CD4-positive, alpha-beta T cell treated with Interleukin-17A for 4 hours (primary cell): ENCODE measurements around the gene CLN5.

Source experiments
- DNase-seq: peaks from one replicate; pipeline ENCODE4 v3.0.0-alpha.2; 2020; ENCODE audit warnings: mixed read lengths

CLN5 gene

GRCh38 chr13:77022341-77022740 is 30.5 kb downstream of the CLN5 start:
- no peak for DNase-seq

GRCh38 chr13:77026255-77026860 is 34.5 kb downstream of the CLN5 start:
- DNase-seq, result peak; percentile 87

- peak; percentile 92 for DNase-seq
Observed at GRCh38 chr13:77026861-77027621, 35.2 kb downstream of the CLN5 start, which contains the start of gene FBXL3. FBXL3 (minus strand) TSS chr13:77027159; CDS start chr13:77021860, 5,299 bp downstream.

DNA sequence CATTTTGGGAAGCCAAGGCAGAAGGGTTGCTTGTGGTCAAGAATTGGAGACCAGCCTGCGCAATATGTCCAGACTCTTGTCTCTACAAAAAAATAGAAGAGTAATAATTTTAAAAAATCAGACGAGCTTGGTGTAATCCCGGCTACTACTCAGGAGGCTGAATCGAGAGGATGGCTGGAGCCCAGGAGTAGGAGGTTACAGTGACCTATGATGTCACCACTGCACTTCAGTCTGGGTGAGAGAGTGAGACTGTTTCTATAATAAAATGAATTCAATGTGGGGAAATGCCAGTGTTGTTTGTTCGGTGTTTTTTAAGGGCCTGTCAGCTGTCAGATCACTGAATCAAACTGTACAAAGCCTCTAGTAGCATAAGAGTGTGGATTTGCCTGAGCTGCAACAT is 36.3 kb downstream of the CLN5 start:
- no peak for DNase-seq

GRCh38 chr13:77029436-77029835 is 37.6 kb downstream of the CLN5 start:
- no peak for DNase-seq

- no peak for DNase-seq
Observed at GRCh38 chr13:77031656-77032243, 39.9 kb downstream of the CLN5 start.

DNA sequence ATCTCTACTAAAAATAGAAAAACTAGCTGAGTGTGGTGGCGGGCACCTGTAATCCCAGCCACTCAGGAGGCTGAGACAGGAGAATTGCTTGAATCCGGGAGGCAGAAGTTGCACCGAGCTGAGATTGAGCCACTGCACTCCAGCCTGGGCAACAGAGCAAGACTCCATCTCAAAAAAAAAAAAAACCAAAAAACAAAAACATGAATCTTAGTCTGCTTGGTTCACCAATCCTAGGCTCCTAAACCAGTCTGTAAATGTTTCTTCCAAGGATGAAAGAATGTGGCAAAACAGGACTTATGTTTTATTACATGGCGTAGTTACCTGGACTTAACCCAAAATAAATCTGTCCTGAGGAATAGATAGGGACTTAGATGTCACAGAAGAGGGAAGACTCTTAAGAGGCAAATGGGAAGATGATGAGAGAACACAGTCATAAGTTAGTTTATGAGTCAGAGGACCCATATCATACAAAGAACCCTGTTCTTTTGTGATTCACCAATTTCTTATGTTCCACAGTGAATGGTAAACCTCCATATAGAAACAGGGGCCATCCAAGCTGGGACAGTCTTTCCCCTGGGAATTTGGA is 41.9 kb downstream of the CLN5 start:
- DNase-seq, result no peak

DNA sequence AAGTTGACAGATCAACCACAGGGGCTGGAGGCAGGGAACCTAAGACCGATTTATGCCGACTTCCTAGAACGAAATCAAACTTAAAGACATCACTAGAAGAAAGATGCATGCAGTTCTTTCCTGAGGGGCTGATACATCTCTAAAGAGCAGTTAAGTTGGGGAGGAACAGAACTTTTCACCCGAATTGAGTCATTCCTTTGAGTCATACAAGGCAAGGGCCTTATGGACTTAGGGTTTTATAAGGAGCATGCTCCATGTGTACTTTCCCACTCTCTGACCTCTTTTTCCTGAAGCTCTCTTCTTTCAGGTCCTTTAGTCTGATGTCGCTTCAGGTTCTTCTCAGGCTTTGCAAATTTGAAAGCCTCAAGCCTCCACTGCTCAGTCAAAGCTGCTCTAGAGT is 43.0 kb downstream of the CLN5 start:
- DNase-seq, result no peak

GRCh38 chr13:77036279-77036678 is 44.4 kb downstream of the CLN5 start:
- DNase-seq, result no peak

GRCh38 chr13:77038907-77039480 is 47.1 kb downstream of the CLN5 start:
- DNase-seq, result no peak

DNA sequence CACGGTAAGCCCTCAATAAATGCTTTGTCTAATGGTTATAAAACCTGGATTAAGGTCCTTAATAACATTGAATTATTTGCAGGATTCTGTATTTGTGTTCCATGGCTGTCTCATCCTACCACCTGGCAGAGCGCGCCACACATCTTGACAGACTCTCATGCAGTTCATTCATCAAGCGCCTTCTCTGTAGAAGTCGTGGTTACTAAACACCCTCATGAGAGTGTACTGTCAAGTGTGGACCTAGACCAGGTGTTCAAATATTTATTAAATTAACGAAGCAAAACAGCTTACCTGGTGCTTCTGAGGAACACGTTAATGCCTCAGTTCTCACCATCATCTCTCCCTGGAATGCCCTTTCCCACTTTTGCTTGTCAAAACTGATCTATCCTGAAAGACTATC is 48.2 kb downstream of the CLN5 start:
- DNase-seq, result no peak

- DNase-seq, result no peak
Observed at GRCh38 chr13:77040835-77041234, 49.0 kb downstream of the CLN5 start.

DNA sequence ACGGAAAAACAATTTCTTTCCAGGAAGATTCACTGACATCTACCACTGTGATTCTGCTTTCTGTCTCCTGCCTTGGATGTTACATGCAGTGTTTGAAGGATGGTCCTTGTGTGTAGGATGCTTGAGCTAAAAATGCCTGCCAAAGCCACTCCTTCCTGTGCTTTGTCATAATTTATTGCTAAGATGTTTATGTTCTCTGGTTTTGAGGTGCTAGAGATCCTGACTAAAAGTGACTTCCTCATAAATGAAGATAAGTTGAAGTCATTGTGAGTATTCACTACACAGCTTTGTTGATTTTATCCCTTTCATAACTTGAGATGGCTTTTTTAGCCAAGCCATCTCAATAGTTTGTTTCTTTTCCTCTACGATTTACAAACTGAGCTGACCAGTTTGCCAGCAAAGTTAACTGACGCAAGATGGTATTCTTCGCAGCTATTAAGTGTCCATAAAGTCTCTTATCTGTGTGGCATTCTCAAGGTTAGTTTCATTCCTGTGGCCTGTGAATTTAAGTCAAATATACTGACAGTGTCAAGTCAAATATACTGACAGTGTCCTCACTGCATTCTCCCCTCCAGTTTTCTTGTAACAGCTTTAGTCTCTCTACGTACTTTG is 50.8 kb downstream of the CLN5 start:
- DNase-seq, result no peak

- no peak for DNase-seq
Observed at GRCh38 chr13:77047649-77048343, 55.9 kb downstream of the CLN5 start.

- DNase-seq, result no peak
Observed at GRCh38 chr13:77048681-77049080, 56.8 kb downstream of the CLN5 start.

DNA sequence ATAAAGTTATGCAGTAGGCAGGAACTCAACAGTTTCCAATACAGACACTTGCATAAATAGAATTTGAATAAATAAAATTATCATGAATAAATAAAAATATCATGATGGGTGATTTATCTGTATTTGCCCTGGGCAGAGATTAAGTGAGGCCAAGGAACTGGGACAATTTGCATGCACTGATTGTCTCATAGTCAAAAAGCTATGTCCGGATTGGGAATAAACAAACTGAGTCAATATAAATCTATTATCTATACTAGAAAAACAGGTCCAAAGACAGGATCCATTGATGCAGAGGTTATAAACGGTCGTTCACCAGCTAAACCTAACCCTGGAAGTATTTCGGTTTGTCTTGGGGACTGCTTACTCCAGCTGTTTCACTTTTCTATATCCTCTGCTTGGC is 61.3 kb downstream of the CLN5 start:
- no peak for DNase-seq
